Measurements from ENCODE around the gene EGFR. TPM values are rescaled to one million over a fixed set of nuclear protein-coding genes. Genes with fewer than 3 reads are reported as not detected.
A peak's percentile ranks its signal among the peaks of the same experiment; 100 is the strongest.

EGFR gene
- polyA plus RNA-seq, 1 of the 3 experiments (the other 2 are of a cell fraction) = 37.6 TPM

DNA sequence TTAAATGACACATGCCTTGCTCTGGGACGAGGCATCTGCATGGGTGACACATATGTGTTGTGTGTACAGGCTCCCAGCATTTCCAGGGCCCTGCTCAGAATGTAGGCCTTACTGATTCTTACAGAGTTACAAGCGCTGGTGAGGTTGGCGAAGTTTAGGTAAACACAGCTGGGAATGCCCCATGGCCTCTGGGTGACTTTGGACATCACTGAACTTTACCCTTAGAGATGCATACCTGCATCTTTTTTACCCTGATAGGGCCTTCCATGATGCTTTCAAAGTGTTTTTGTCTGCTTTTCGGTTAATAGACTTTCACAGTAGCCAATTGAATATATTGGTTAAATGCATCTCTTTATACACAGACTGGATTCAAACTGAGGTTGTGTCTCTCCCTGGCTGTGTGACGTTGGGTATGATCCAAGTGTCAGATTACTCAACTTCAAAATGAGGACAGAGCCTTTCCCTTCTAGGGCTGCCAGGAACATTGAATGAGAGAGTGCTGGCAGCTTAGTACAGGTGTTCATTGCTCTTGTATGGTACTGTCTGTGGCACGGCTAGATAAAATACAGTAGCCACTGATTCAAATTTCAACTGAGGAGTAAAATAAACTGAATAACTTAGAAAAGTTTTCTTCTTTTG, 29.5 kb downstream of the EGFR start:
- Histone ChIP-seq H3K9me2 (no peaks in the 10 kb centered on the region), H4K20me1 (ENCODE audit: insufficient read depth) (peaks cover 93% of the 10 kb centered on the region), H3K9ac (no peak overlapping the region), H3K4me2 (no peak overlapping the region), H2AFZ (ENCODE audit: low read depth) (no peak overlapping the region), H3K36me3 (replicated peaks in 1 of 2; ENCODE audit: control insufficient read depth in 1 of 2, insufficient read depth in 2 of 2, low read length in 1 of 2) (peaks cover 2 to 22% of the 10 kb centered on the region in 2 experiments), H3K27me3 (ENCODE audit: insufficient read depth) (no peaks in the 10 kb centered on the region), H3K9me3 (no peaks in the 10 kb centered on the region), H3K79me2 (ENCODE audit: insufficient read depth) (peaks cover 98% of the 10 kb centered on the region), H3K27ac (ENCODE audit: low read depth in 2 of 2, low read length in 1 of 2) (no peak overlapping the region), H3K4me1 (ENCODE audit: control insufficient read depth in 1 of 2, insufficient read depth in 2 of 2, low read depth in 1 of 2, low read length in 1 of 2) (peaks cover 0 to 28% of the 10 kb centered on the region in 2 experiments; a peak in 2 of 4 replicates), H3F3A (replicated peaks; ENCODE audit: insufficient read depth) (peaks cover 10% of the 10 kb centered on the region), H3K4me3 (ENCODE audit: low read depth in 2 of 2, low read length in 1 of 2) (no peak overlapping the region)
- 86% methylated on average over 6 of the region's 6 CpGs for WGBS (ENCODE audit: low lambda C conversion rate)
- ChIA-PET CTCF (interaction anchor here (9.9 kb wide), 1 partner anchor 207 kb away, joined by 67 read pairs; no protein-coding TSS in a partner anchor), POLR2A (interaction anchor here (0.7 kb wide), 1 partner anchor 44 kb away, joined by 3 read pairs; no protein-coding TSS in a partner anchor)
- no peak for DNase-seq
- TF ChIP-seq NFIC (IDR thresholded peaks at IDR 0.05; ENCODE audit: borderline replicate concordance) (no peak), FOSL2 (IDR thresholded peaks at IDR 0.05; ENCODE audit: borderline replicate concordance, low read depth) (no peak), EZH2phosphoT487 (IDR thresholded peaks at IDR 0.05; ENCODE audit: borderline replicate concordance, low read depth) (no peak), CHD2 (IDR thresholded peaks at IDR 0.05; ENCODE audit: low read length, partially characterized antibody) (no peak)

GRCh38 chr7:55050281-55050680, 31.5 kb downstream of the EGFR start:
- Histone ChIP-seq H3K4me1 (ENCODE audit: control insufficient read depth in 1 of 2, insufficient read depth in 2 of 2, low read depth in 1 of 2, low read length in 1 of 2) (peaks cover 0 to 31% of the 10 kb centered on the region in 2 experiments; a peak in 2 of 4 replicates), H3F3A (replicated peaks; ENCODE audit: insufficient read depth) (peaks cover 10% of the 10 kb centered on the region), H3K9me3 (no peaks in the 10 kb centered on the region), H3K27ac (ENCODE audit: low read depth in 2 of 2, low read length in 1 of 2) (peak overlapping the region in 1 of 2 experiments; percentile 14; a peak in 1 of 4 replicates), H4K20me1 (ENCODE audit: insufficient read depth) (peaks cover 88% of the 10 kb centered on the region), H3K4me2 (no peak overlapping the region), H3K27me3 (ENCODE audit: insufficient read depth) (no peaks in the 10 kb centered on the region), H3K4me3 (ENCODE audit: low read depth in 2 of 2, low read length in 1 of 2) (no peak overlapping the region), H3K9me2 (no peaks in the 10 kb centered on the region), H3K79me2 (ENCODE audit: insufficient read depth) (peaks cover 98% of the 10 kb centered on the region), H3K36me3 (replicated peaks in 1 of 2; ENCODE audit: control insufficient read depth in 1 of 2, insufficient read depth in 2 of 2, low read length in 1 of 2) (peaks cover 1 to 17% of the 10 kb centered on the region in 2 experiments), H2AFZ (ENCODE audit: low read depth) (no peak overlapping the region), H3K9ac (no peak overlapping the region)
- DNase-seq = no peak
- ChIA-PET POLR2A (interaction anchor here (1.1 kb wide), 1 partner anchor 205 kb away, joined by 3 read pairs; no protein-coding TSS in a partner anchor), CTCF (interaction anchor here (0.6 to 9.9 kb wide), 7 partner anchors 22 to 276 kb away, joined by 3 to 67 read pairs (median 3); no protein-coding TSS in a partner anchor)
- 92% methylated on average over 5 of the region's 5 CpGs for WGBS (ENCODE audit: low lambda C conversion rate)
- TF ChIP-seq GABPA (IDR thresholded peaks at IDR 0.05; ENCODE audit: low read depth) (no peak), RAD21 (IDR thresholded peaks at IDR 0.05; ENCODE audit: low read length) (peak; percentile 30; the same call in 1 of the 2 replicates)
- TF ChIP-seq, protein P1, sequence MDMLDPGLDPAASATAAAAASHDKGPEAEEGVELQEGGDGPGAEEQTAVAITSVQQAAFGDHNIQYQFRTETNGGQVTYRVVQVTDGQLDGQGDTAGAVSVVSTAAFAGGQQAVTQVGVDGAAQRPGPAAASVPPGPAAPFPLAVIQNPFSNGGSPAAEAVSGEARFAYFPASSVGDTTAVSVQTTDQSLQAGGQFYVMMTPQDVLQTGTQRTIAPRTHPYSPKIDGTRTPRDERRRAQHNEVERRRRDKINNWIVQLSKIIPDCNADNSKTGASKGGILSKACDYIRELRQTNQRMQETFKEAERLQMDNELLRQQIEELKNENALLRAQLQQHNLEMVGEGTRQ (IDR thresholded peaks at IDR 0.05; ENCODE audit: borderline replicate concordance, low read depth, low read length) = no peak

DNA sequence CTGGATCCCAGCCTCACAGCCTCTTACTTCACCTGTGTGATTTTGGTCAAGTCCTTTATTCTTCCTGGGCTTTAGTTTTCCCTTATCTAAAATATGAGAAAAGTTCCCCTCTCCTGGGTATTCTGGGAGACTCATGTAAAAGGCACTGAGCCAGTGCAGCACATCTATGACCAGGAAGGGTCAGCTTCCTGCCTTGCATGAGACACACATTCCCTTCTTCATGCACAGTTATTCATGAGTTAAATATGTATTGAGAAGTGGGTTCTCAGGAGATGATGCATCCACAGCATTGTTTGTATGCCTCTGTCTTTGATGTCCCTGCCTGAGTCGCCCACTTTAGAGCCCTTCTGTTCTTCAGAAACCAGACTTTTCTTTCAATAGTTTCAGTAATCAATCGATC, 33.3 kb downstream of the EGFR start:
- POLR2A ChIA-PET = no interaction called here
- CTCF ChIA-PET = interaction anchor here (1.4 to 9.9 kb wide), 3 partner anchors 9 to 278 kb away, joined by 3 to 67 read pairs (median 10); no protein-coding TSS in a partner anchor
- TF ChIP-seq FOSL2 (IDR thresholded peaks at IDR 0.05; ENCODE audit: borderline replicate concordance, low read depth) (peak; percentile 72; the same call in 1 of the 2 replicates), SMC3 (IDR thresholded peaks at IDR 0.05; ENCODE audit: low read depth, low read length) (no peak), GABPA (IDR thresholded peaks at IDR 0.05; ENCODE audit: low read depth) (no peak), TAF1 (IDR thresholded peaks at IDR 0.05; ENCODE audit: borderline replicate concordance, low read depth, low read length) (no peak), IRF3 (IDR thresholded peaks at IDR 0.05; ENCODE audit: low read depth, low read length) (no peak), NFIC (IDR thresholded peaks at IDR 0.05; ENCODE audit: borderline replicate concordance) (peak; percentile 44; the same call in 1 of the 2 replicates), ELF1 (IDR thresholded peaks at IDR 0.05) (0 out of 2 replicates have a peak, but pooled peaks have one; percentile 26), EP300 (IDR thresholded peaks at IDR 0.05; ENCODE audit: borderline replicate concordance in 1 of 2, low read depth in 1 of 2, low read length in 1 of 2) (peak in 1 of 2 experiments; percentile 52; a peak in 1 of 4 replicates), PBX3 (IDR thresholded peaks at IDR 0.05) (peak; percentile 23; the same call in 1 of the 2 replicates), RFX5 (IDR thresholded peaks at IDR 0.05; ENCODE audit: low read length) (no peak), TCF12 (IDR thresholded peaks at IDR 0.05) (peak; percentile 50; the same call in 1 of the 2 replicates)
- TF ChIP-seq, protein P1 (IDR thresholded peaks at IDR 0.05; ENCODE audit: borderline replicate concordance, low read depth, low read length) = no peak

More for the DNA sequence above, 33.3 kb downstream of the EGFR start:
- no peaks in the 10 kb centered on the region for H3K27me3 ChIP-seq (ENCODE audit: insufficient read depth)
- H4K20me1 ChIP-seq (ENCODE audit: insufficient read depth) = peaks cover 79% of the 10 kb centered on the region
- no peaks in the 10 kb centered on the region for H3K9me3 ChIP-seq
- peak overlapping the region; percentile 55 for H3K9ac ChIP-seq
- H3K4me2 ChIP-seq = peak overlapping the region; percentile 19
- H3F3A ChIP-seq (replicated peaks; ENCODE audit: insufficient read depth) = peaks cover 10% of the 10 kb centered on the region
- H3K27ac ChIP-seq (ENCODE audit: low read depth in 2 of 2, low read length in 1 of 2) = peak overlapping the region in 1 of 2 experiments; percentile 78; a peak in 2 of 4 replicates
- peaks cover 0 to 15% of the 10 kb centered on the region in 2 experiments for H3K36me3 ChIP-seq (replicated peaks in 1 of 2; ENCODE audit: control insufficient read depth in 1 of 2, insufficient read depth in 2 of 2, low read length in 1 of 2)
- peaks cover 98% of the 10 kb centered on the region for H3K79me2 ChIP-seq (ENCODE audit: insufficient read depth)
- peaks cover 0 to 39% of the 10 kb centered on the region in 2 experiments; a peak in 2 of 4 replicates for H3K4me1 ChIP-seq (ENCODE audit: control insufficient read depth in 1 of 2, insufficient read depth in 2 of 2, low read depth in 1 of 2, low read length in 1 of 2)
- no peaks in the 10 kb centered on the region for H3K9me2 ChIP-seq
- H3K4me3 ChIP-seq (ENCODE audit: low read depth in 2 of 2, low read length in 1 of 2) = no peak overlapping the region
- DNase-seq = no peak
- H2AFZ ChIP-seq (ENCODE audit: low read depth) = no peak overlapping the region
- WGBS (ENCODE audit: low lambda C conversion rate) = 33% methylated on average over 2 of the region's 2 CpGs

Data from SK-N-SH (cell line).